ENCODE results near the gene VEGFD. TPM values are rescaled to one million over a fixed set of nuclear protein-coding genes. Genes with fewer than 3 reads are reported as not detected.

The VEGFD gene
- total and polyA plus RNA-seq, 2 of the 13 experiments (the other 11 are each of a cell fraction or from before 2014, with no cell fraction given) = 0.11 to 0.35 TPM

DNA sequence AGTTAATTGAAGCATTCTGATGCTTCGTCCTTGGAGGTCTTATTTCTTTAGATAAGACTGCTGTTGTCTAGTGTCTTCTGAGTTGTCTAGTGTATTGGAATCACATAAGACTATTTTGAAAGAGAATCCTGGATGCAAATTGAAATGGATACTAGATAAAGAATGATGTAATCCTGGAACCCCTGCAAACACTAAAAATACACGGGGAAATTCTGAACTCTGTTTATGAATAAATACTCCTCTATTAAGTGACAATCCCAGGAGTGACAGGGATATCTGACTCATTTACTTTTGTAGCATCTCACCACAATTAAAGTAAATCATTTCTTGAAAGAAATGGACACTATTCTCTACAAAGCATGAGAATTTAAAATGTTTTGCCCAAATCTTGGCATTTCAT lies 69.7 kb downstream of the VEGFD start (continued):
- TF ChIP-seq, protein P1, sequence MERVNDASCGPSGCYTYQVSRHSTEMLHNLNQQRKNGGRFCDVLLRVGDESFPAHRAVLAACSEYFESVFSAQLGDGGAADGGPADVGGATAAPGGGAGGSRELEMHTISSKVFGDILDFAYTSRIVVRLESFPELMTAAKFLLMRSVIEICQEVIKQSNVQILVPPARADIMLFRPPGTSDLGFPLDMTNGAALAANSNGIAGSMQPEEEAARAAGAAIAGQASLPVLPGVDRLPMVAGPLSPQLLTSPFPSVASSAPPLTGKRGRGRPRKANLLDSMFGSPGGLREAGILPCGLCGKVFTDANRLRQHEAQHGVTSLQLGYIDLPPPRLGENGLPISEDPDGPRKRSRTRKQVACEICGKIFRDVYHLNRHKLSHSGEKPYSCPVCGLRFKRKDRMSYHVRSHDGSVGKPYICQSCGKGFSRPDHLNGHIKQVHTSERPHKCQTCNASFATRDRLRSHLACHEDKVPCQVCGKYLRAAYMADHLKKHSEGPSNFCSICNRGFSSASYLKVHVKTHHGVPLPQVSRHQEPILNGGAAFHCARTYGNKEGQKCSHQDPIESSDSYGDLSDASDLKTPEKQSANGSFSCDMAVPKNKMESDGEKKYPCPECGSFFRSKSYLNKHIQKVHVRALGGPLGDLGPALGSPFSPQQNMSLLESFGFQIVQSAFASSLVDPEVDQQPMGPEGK (CRISPR knock-in tag; IDR thresholded peaks at IDR 0.05) = no peak
- TF ChIP-seq ZNF460 (CRISPR knock-in tag; IDR thresholded peaks at IDR 0.05; ENCODE audit: borderline replicate concordance) (no peak), ELF1 (CRISPR knock-in tag; IDR thresholded peaks at IDR 0.05) (no peak), KLF6 (CRISPR knock-in tag; IDR thresholded peaks at IDR 0.05) (no peak), SMYD3 (CRISPR knock-in tag; IDR thresholded peaks at IDR 0.05) (no peak), DNMT3B (CRISPR knock-in tag; conservative IDR thresholded peaks at IDR 0.05) (no peak), ZNF160 (CRISPR knock-in tag; IDR thresholded peaks at IDR 0.05) (no peak), ZNF329 (CRISPR knock-in tag; IDR thresholded peaks at IDR 0.05; ENCODE audit: low read depth) (no peak), ESRRA (CRISPR knock-in tag; IDR thresholded peaks at IDR 0.05; ENCODE audit: low read depth) (no peak), SALL1 (CRISPR knock-in tag; IDR thresholded peaks at IDR 0.05) (no peak), YEATS2 (CRISPR knock-in tag; IDR thresholded peaks at IDR 0.05; ENCODE audit: borderline replicate concordance) (no peak), AKAP8 (CRISPR knock-in tag; IDR thresholded peaks at IDR 0.05) (no peak)
- TF ChIP-seq, protein P2, sequence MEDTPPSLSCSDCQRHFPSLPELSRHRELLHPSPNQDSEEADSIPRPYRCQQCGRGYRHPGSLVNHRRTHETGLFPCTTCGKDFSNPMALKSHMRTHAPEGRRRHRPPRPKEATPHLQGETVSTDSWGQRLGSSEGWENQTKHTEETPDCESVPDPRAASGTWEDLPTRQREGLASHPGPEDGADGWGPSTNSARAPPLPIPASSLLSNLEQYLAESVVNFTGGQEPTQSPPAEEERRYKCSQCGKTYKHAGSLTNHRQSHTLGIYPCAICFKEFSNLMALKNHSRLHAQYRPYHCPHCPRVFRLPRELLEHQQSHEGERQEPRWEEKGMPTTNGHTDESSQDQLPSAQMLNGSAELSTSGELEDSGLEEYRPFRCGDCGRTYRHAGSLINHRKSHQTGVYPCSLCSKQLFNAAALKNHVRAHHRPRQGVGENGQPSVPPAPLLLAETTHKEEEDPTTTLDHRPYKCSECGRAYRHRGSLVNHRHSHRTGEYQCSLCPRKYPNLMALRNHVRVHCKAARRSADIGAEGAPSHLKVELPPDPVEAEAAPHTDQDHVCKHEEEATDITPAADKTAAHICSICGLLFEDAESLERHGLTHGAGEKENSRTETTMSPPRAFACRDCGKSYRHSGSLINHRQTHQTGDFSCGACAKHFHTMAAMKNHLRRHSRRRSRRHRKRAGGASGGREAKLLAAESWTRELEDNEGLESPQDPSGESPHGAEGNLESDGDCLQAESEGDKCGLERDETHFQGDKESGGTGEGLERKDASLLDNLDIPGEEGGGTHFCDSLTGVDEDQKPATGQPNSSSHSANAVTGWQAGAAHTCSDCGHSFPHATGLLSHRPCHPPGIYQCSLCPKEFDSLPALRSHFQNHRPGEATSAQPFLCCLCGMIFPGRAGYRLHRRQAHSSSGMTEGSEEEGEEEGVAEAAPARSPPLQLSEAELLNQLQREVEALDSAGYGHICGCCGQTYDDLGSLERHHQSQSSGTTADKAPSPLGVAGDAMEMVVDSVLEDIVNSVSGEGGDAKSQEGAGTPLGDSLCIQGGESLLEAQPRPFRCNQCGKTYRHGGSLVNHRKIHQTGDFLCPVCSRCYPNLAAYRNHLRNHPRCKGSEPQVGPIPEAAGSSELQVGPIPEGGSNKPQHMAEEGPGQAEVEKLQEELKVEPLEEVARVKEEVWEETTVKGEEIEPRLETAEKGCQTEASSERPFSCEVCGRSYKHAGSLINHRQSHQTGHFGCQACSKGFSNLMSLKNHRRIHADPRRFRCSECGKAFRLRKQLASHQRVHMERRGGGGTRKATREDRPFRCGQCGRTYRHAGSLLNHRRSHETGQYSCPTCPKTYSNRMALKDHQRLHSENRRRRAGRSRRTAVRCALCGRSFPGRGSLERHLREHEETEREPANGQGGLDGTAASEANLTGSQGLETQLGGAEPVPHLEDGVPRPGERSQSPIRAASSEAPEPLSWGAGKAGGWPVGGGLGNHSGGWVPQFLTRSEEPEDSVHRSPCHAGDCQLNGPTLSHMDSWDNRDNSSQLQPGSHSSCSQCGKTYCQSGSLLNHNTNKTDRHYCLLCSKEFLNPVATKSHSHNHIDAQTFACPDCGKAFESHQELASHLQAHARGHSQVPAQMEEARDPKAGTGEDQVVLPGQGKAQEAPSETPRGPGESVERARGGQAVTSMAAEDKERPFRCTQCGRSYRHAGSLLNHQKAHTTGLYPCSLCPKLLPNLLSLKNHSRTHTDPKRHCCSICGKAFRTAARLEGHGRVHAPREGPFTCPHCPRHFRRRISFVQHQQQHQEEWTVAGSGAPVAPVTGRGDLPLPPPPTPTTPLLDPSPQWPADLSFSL (CRISPR knock-in tag; IDR thresholded peaks at IDR 0.05) = no peak
- TF ChIP-seq, protein P3, sequence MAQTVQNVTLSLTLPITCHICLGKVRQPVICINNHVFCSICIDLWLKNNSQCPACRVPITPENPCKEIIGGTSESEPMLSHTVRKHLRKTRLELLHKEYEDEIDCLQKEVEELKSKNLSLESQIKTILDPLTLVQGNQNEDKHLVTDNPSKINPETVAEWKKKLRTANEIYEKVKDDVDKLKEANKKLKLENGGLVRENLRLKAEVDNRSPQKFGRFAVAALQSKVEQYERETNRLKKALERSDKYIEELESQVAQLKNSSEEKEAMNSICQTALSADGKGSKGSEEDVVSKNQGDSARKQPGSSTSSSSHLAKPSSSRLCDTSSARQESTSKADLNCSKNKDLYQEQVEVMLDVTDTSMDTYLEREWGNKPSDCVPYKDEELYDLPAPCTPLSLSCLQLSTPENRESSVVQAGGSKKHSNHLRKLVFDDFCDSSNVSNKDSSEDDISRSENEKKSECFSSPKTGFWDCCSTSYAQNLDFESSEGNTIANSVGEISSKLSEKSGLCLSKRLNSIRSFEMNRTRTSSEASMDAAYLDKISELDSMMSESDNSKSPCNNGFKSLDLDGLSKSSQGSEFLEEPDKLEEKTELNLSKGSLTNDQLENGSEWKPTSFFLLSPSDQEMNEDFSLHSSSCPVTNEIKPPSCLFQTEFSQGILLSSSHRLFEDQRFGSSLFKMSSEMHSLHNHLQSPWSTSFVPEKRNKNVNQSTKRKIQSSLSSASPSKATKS (CRISPR knock-in tag; IDR thresholded peaks at IDR 0.05) = no peak
